Cardiac muscle cell (in vitro differentiated cells and primary cell): ENCODE results near the gene EPHB2. TPM values are rescaled to one million over a fixed set of nuclear protein-coding genes. Genes with fewer than 3 reads are reported as not detected.

ENCODE experiments used
- DNase-seq, 2 donors: peaks; one replicate each; pipeline versions ENCODE4 v3.0.0 to v3.0.0-alpha.2; 2010 to 2017; ENCODE audit warnings: low read depth in 1 of 2, low spot score in 1 of 2
- H3K27ac ChIP-seq: fragments of 200-600 bp; sonication (generic); 2 replicates; pipeline ENCODE4 v1.5.1; 2016
- H3K27me3 ChIP-seq: fragments of 200-600 bp; sonication (generic); 2 replicates; pipeline ENCODE4 v1.6.0; 2016; ENCODE audit warnings: control low read depth
- H3K36me3 ChIP-seq: fragments of 200-600 bp; sonication (generic); 2 replicates; pipeline ENCODE4 v1.5.1; 2016; ENCODE audit warnings: control low read depth
- H3K4me1 ChIP-seq: fragments of 200-600 bp; sonication (generic); 2 replicates; pipeline ENCODE4 v1.8.1; 2017; ENCODE audit warnings: low read depth, mild to moderate bottlenecking, mixed run types
- H3K4me3 ChIP-seq: fragments of 200-600 bp; sonication (generic); 2 replicates; pipeline ENCODE4 v1.5.1; 2016; ENCODE audit warnings: mild to moderate bottlenecking
- H3K9me3 ChIP-seq: fragments of 200-600 bp; sonication (generic); 2 replicates; pipeline ENCODE4 v1.5.1; 2017; ENCODE audit warnings: low read depth, mild to moderate bottlenecking, control low read depth
- polyA plus RNA-seq: library from polyadenylated mRNA; unstranded; fragments of >200 nt; fragmentation: Nextera tagmentation; extraction: Ambion mirVana; gene quantifications from 2 replicates; pipeline ENCODE4 v1.2.1, GENCODE V29; 2016
- total RNA-seq: library from RNA; depleted of rRNA; stranded (reverse); fragments of >200 nt; gene quantifications from 2 replicates; pipeline ENCODE4 v1.2.3, GENCODE V29; 2016
- TF ChIP-seq, protein P1 (sequence below): IDR thresholded peaks from 2 replicates; pipeline ENCODE4 v1.5.1; 2012; ENCODE audit warnings: low read depth, mild to moderate bottlenecking, low read length

The EPHB2 gene
- total and polyA plus RNA-seq, 2 experiments from 2014 or later: 38.8 to 96.3 TPM

DNA sequence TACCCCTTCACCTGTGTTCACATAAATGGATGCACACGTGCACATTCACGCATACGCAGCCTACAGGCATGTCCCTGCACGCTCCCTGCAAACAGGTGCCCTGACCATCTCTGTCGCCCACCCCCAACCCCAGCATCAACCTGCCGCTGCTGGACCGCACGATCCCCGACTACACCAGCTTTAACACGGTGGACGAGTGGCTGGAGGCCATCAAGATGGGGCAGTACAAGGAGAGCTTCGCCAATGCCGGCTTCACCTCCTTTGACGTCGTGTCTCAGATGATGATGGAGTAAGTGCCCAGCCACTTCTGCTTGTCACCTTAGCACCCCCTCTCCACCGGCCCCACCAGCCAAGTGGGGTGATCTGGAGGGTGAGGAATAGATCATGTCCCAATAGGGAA lies 201.7 kb downstream of the EPHB2 start:
- H3K36me3 ChIP-seq: peaks cover 12% of the 10 kb centered on the region
- no peak overlapping the region for H3K4me3 ChIP-seq
- DNase-seq: no peak
- TF ChIP-seq, protein P1, sequence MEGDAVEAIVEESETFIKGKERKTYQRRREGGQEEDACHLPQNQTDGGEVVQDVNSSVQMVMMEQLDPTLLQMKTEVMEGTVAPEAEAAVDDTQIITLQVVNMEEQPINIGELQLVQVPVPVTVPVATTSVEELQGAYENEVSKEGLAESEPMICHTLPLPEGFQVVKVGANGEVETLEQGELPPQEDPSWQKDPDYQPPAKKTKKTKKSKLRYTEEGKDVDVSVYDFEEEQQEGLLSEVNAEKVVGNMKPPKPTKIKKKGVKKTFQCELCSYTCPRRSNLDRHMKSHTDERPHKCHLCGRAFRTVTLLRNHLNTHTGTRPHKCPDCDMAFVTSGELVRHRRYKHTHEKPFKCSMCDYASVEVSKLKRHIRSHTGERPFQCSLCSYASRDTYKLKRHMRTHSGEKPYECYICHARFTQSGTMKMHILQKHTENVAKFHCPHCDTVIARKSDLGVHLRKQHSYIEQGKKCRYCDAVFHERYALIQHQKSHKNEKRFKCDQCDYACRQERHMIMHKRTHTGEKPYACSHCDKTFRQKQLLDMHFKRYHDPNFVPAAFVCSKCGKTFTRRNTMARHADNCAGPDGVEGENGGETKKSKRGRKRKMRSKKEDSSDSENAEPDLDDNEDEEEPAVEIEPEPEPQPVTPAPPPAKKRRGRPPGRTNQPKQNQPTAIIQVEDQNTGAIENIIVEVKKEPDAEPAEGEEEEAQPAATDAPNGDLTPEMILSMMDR: no peak
- no peaks in the 10 kb centered on the region for H3K9me3 ChIP-seq
- H3K27me3 ChIP-seq: no peaks in the 10 kb centered on the region
- H3K27ac ChIP-seq: no peak overlapping the region
- peaks cover 5% of the 10 kb centered on the region for H3K4me1 ChIP-seq

DNA sequence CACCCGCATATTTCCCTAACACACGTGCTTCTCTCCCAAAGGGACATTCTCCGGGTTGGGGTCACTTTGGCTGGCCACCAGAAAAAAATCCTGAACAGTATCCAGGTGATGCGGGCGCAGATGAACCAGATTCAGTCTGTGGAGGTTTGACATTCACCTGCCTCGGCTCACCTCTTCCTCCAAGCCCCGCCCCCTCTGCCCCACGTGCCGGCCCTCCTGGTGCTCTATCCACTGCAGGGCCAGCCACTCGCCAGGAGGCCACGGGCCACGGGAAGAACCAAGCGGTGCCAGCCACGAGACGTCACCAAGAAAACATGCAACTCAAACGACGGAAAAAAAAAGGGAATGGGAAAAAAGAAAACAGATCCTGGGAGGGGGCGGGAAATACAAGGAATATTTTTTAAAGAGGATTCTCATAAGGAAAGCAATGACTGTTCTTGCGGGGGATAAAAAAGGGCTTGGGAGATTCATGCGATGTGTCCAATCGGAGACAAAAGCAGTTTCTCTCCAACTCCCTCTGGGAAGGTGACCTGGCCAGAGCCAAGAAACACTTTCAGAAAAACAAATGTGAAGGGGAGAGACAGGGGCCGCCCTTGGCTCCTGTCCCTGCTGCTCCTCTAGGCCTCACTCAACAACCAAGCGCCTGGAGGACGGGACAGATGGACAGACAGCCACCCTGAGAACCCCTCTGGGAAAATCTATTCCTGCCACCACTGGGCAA lies 202.9 kb downstream of the EPHB2 start:
- Histone ChIP-seq H3K27me3 (no peaks in the 10 kb centered on the region), H3K4me3 (no peak overlapping the region), H3K9me3 (no peaks in the 10 kb centered on the region), H3K27ac (no peak overlapping the region), H3K4me1 (peaks cover 6% of the 10 kb centered on the region), H3K36me3 (peaks cover 8% of the 10 kb centered on the region)
- TF ChIP-seq, protein P1: no peak
- DNase-seq: no peak

GRCh38 chr1:22914156-22914555 lies 203.5 kb downstream of the EPHB2 start:
- Histone ChIP-seq H3K36me3 (peaks cover 8% of the 10 kb centered on the region), H3K9me3 (no peaks in the 10 kb centered on the region), H3K27me3 (no peaks in the 10 kb centered on the region), H3K4me3 (no peak overlapping the region), H3K27ac (no peak overlapping the region), H3K4me1 (peaks cover 12% of the 10 kb centered on the region)
- no peak for DNase-seq
- TF ChIP-seq, protein P1: no peak

DNA sequence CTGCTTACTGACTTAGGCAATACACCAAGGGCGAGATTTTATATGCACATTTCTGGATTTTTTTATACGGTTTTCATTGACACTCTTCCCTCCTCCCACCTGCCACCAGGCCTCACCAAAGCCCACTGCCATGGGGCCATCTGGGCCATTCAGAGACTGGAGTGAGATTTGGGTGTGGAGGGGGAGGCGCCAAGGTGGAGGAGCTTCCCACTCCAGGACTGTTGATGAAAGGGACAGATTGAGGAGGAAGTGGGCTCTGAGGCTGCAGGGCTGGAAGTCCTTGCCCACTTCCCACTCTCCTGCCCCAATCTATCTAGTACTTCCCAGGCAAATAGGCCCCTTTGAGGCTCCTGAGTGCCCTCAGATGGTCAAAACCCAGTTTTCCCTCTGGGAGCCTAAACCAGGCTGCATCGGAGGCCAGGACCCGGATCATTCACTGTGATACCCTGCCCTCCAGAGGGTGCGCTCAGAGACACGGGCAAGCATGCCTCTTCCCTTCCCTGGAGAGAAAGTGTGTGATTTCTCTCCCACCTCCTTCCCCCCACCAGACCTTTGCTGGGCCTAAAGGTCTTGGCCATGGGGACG lies 204.1 kb downstream of the EPHB2 start:
- TF ChIP-seq, protein P1: no peak
- no peak overlapping the region for H3K27ac ChIP-seq
- H3K4me3 ChIP-seq: no peak overlapping the region
- H3K9me3 ChIP-seq: no peaks in the 10 kb centered on the region
- no peaks in the 10 kb centered on the region for H3K27me3 ChIP-seq
- DNase-seq: no peak
- peaks cover 18% of the 10 kb centered on the region for H3K4me1 ChIP-seq
- peaks cover 8% of the 10 kb centered on the region for H3K36me3 ChIP-seq

- TF ChIP-seq, protein P1: no peak
- peaks cover 23% of the 10 kb centered on the region for H3K4me1 ChIP-seq
- no peak overlapping the region for H3K27ac ChIP-seq
- H3K36me3 ChIP-seq: peaks cover 8% of the 10 kb centered on the region
- no peak for DNase-seq
- no peak overlapping the region for H3K4me3 ChIP-seq
- no peaks in the 10 kb centered on the region for H3K9me3 ChIP-seq
- no peaks in the 10 kb centered on the region for H3K27me3 ChIP-seq
These were observed 204.6 kb downstream of the EPHB2 start for GRCh38 chr1:22915231-22915630.
